ENCODE results near the gene ALK. TPM values are rescaled to one million over a fixed set of nuclear protein-coding genes. Genes with fewer than 3 reads are reported as not detected.

Gene ALK
- total RNA-seq, 1 donor from 2014 or later: not detected

GRCh38 chr2:29382486-29382885, 538.9 kb downstream of the ALK start:
- no peaks in the 10 kb centered on the region for H3K27me3 ChIP-seq (ENCODE audit: control insufficient read depth, insufficient read depth, low read length)
- H3K4me3 ChIP-seq (ENCODE audit: low read depth, low read length): no peak overlapping the region
- no peak for DNase-seq (ENCODE audit: low read depth)
- no peak for TF ChIP-seq CTCF (IDR thresholded peaks at IDR 0.05; ENCODE audit: insufficient read depth, low read length, severe bottlenecking)
- no peak for FAIRE-seq
- H3K36me3 ChIP-seq (ENCODE audit: control insufficient read depth, insufficient read depth, low read length): no peaks in the 10 kb centered on the region

GRCh38 chr2:29377788-29378187, 543.6 kb downstream of the ALK start:
- DNase-seq (ENCODE audit: low read depth): no peak
- H3K36me3 ChIP-seq (ENCODE audit: control insufficient read depth, insufficient read depth, low read length): no peaks in the 10 kb centered on the region
- no peak overlapping the region for H3K4me3 ChIP-seq (ENCODE audit: low read depth, low read length)
- H3K27me3 ChIP-seq (ENCODE audit: control insufficient read depth, insufficient read depth, low read length): no peaks in the 10 kb centered on the region
- no peak for FAIRE-seq
- no peak for TF ChIP-seq CTCF (IDR thresholded peaks at IDR 0.05; ENCODE audit: insufficient read depth, low read length, severe bottlenecking)

GRCh38 chr2:29376541-29376940, 544.8 kb downstream of the ALK start:
- no peaks in the 10 kb centered on the region for H3K27me3 ChIP-seq (ENCODE audit: control insufficient read depth, insufficient read depth, low read length)
- TF ChIP-seq CTCF (IDR thresholded peaks at IDR 0.05; ENCODE audit: insufficient read depth, low read length, severe bottlenecking): no peak
- no peak overlapping the region for H3K4me3 ChIP-seq (ENCODE audit: low read depth, low read length)
- FAIRE-seq: no peak
- H3K36me3 ChIP-seq (ENCODE audit: control insufficient read depth, insufficient read depth, low read length): no peaks in the 10 kb centered on the region
- DNase-seq (ENCODE audit: low read depth): no peak

GRCh38 chr2:29375843-29376242, 545.5 kb downstream of the ALK start:
- no peak for DNase-seq (ENCODE audit: low read depth)
- no peak overlapping the region for H3K4me3 ChIP-seq (ENCODE audit: low read depth, low read length)
- TF ChIP-seq CTCF (IDR thresholded peaks at IDR 0.05; ENCODE audit: insufficient read depth, low read length, severe bottlenecking): no peak
- H3K36me3 ChIP-seq (ENCODE audit: control insufficient read depth, insufficient read depth, low read length): no peaks in the 10 kb centered on the region
- FAIRE-seq: no peak
- H3K27me3 ChIP-seq (ENCODE audit: control insufficient read depth, insufficient read depth, low read length): no peaks in the 10 kb centered on the region

- no peak overlapping the region for H3K4me3 ChIP-seq (ENCODE audit: low read depth, low read length)
- no peaks in the 10 kb centered on the region for H3K27me3 ChIP-seq (ENCODE audit: control insufficient read depth, insufficient read depth, low read length)
- no peak for TF ChIP-seq CTCF (IDR thresholded peaks at IDR 0.05; ENCODE audit: insufficient read depth, low read length, severe bottlenecking)
- no peaks in the 10 kb centered on the region for H3K36me3 ChIP-seq (ENCODE audit: control insufficient read depth, insufficient read depth, low read length)
- DNase-seq (ENCODE audit: low read depth): no peak
- no peak for FAIRE-seq
These were observed 546.6 kb downstream of the ALK start for GRCh38 chr2:29374823-29375222.

GRCh38 chr2:29373870-29374269, 547.5 kb downstream of the ALK start:
- FAIRE-seq (no peak), DNase-seq (ENCODE audit: low read depth) (no peak)
- TF ChIP-seq CTCF (IDR thresholded peaks at IDR 0.05; ENCODE audit: insufficient read depth, low read length, severe bottlenecking): no peak
- Histone ChIP-seq H3K27me3 (ENCODE audit: control insufficient read depth, insufficient read depth, low read length) (no peaks in the 10 kb centered on the region), H3K36me3 (ENCODE audit: control insufficient read depth, insufficient read depth, low read length) (no peaks in the 10 kb centered on the region), H3K4me3 (ENCODE audit: low read depth, low read length) (no peak overlapping the region)
